GM21528 (cell line): Measurements from ENCODE around the gene NPR1.
A peak's percentile ranks its signal among the peaks of the same experiment; 100 is the strongest.
"Not testable (repeated sequence)": the region's sequence is repeated elsewhere in the genome, so short reads cannot be mapped to it uniquely, and the experiment has no call there.

ENCODE experiments used
- ATAC-seq: cut with Tn5 transposase; IDR thresholded peaks from one replicate; pipeline ENCODE4 v1.9.1; 2021; ENCODE audit warnings: mild to moderate bottlenecking, moderate library complexity; ENCODE audit not compliant: unreplicated experiment, low FRiP score

Gene NPR1

GRCh38 chr1:153649137-153649862, 29.2 kb upstream of the NPR1 start:
- no peak for ATAC-seq

- ATAC-seq = no peak
These were observed 28.6 kb upstream of the NPR1 start for GRCh38 chr1:153649863-153650235.

- no peak for ATAC-seq
These were observed 26.7 kb upstream of the NPR1 start for GRCh38 chr1:153651771-153652170.

GRCh38 chr1:153652805-153653500, 25.5 kb upstream of the NPR1 start:
- ATAC-seq = no peak

GRCh38 chr1:153655333-153655732, 23.2 kb upstream of the NPR1 start:
- no peak for ATAC-seq

- ATAC-seq = peak; percentile 78
These were observed 19.9 kb upstream of the NPR1 start, which contains the start of gene SNAPIN for GRCh38 chr1:153658400-153659174. SNAPIN (plus strand) TSS chr1:153658703; CDS start chr1:153658744, 41 bp downstream.

- no peak for ATAC-seq
These were observed 19.3 kb upstream of the NPR1 start for GRCh38 chr1:153659175-153659534.

GRCh38 chr1:153659656-153660055, 18.8 kb upstream of the NPR1 start:
- ATAC-seq = no peak

GRCh38 chr1:153661111-153661708, 17.3 kb upstream of the NPR1 start:
- no peak for ATAC-seq

GRCh38 chr1:153662269-153662668, 16.2 kb upstream of the NPR1 start:
- no peak for ATAC-seq

- no peak for ATAC-seq
These were observed 15.3 kb upstream of the NPR1 start for GRCh38 chr1:153663211-153663610.

- ATAC-seq = no peak
These were observed 11.0 kb upstream of the NPR1 start for GRCh38 chr1:153667439-153667838.

- ATAC-seq = not testable (repeated sequence)
These were observed 9.8 kb upstream of the NPR1 start for GRCh38 chr1:153668672-153669071.

- ATAC-seq = no peak
These were observed 8.9 kb upstream of the NPR1 start for GRCh38 chr1:153669606-153670005.

GRCh38 chr1:153670257-153670858, 8.1 kb upstream of the NPR1 start:
- no peak for ATAC-seq

GRCh38 chr1:153670859-153671627, 7.4 kb upstream of the NPR1 start, which contains the start of gene ILF2:
ILF2 (minus strand) TSS chr1:153670993; CDS start chr1:153670922, 71 bp downstream.
- peak; percentile 92 for ATAC-seq

GRCh38 chr1:153671628-153672353, 6.7 kb upstream of the NPR1 start:
- peak; percentile 19 for ATAC-seq

- ATAC-seq = no peak
These were observed 5.0 kb upstream of the NPR1 start for GRCh38 chr1:153673511-153673910.
